Right ventricle myocardium inferior (tissue), 1 donor: Measurements from ENCODE around the gene AFMID. TPM values are rescaled to one million over a fixed set of nuclear protein-coding genes. Genes with fewer than 3 reads are reported as not detected.

Source experiments
- total RNA-seq: library from RNA; stranded (reverse); fragmentation: NEBNext Ultra II Directional; extraction: Animal tissue kit (Norgen Biotek cat#: 25700); gene quantifications from one replicate; pipeline ENCODE4 v1.2.1, GENCODE V29; 2021
- donor health status: DM: no; HTN: yes; CAD: no; lungs with severe emphysema.

The AFMID gene
- total RNA-seq, 1 donor from 2014 or later = 38.2 TPM

Other genes with a start within 250 kb of the AFMID start
- 21.0 TPM for gene TNRC6C, start 228.7 kb upstream of the AFMID start, total RNA-seq
- gene TMC6, start 58.6 kb upstream of the AFMID start, total RNA-seq = 77.0 TPM
- gene TMC8, start 56.6 kb upstream of the AFMID start, total RNA-seq = 4.3 TPM
- gene C17orf99, start 41.0 kb upstream of the AFMID start, total RNA-seq = not detected
- gene SYNGR2, start 18.8 kb upstream of the AFMID start, total RNA-seq = 120 TPM
- gene TK1, start 310 bp upstream of the AFMID start, total RNA-seq = 5.2 TPM
- 1.2 TPM for gene BIRC5, start 26.9 kb downstream of the AFMID start, total RNA-seq
- gene TMEM235, start 44.3 kb downstream of the AFMID start, total RNA-seq = not detected
- 12.2 TPM for gene SOCS3, start 172.7 kb downstream of the AFMID start, total RNA-seq
- 16.7 TPM for gene PGS1, start 191.3 kb downstream of the AFMID start, total RNA-seq